Superior temporal gyrus (tissue), 1 donor: ENCODE data around the gene GABRD.

Experiments
- DNase-seq: peaks from one replicate; pipeline ENCODE4 v3.0.0-alpha.2; 2016; ENCODE audit errors: extremely low spot score

Gene GABRD

GRCh38 chr1:2018217-2019171 is 651 bp upstream of the GABRD start:
- no peak for DNase-seq

- DNase-seq: no peak
These were observed 595 bp downstream of the GABRD start for GRCh38 chr1:2019571-2020309.

GRCh38 chr1:2020310-2020655 is 1.1 kb downstream of the GABRD start:
- DNase-seq: no peak

- DNase-seq: no peak
These were observed 2.4 kb downstream of the GABRD start for GRCh38 chr1:2021550-2021949.

GRCh38 chr1:2022063-2022770 is 3.1 kb downstream of the GABRD start:
- DNase-seq: no peak

GRCh38 chr1:2023187-2023586 is 4.0 kb downstream of the GABRD start:
- DNase-seq: no peak

- DNase-seq: no peak
These were observed 5.3 kb downstream of the GABRD start for GRCh38 chr1:2024451-2024850.

GRCh38 chr1:2024887-2025286 is 5.7 kb downstream of the GABRD start:
- DNase-seq: no peak

- DNase-seq: no peak
These were observed 6.4 kb downstream of the GABRD start for GRCh38 chr1:2025491-2025981.

- no peak for DNase-seq
These were observed 8.9 kb downstream of the GABRD start for GRCh38 chr1:2027961-2028583.

GRCh38 chr1:2028870-2029560 is 9.9 kb downstream of the GABRD start:
- DNase-seq: no peak

GRCh38 chr1:2029561-2029960 is 10.4 kb downstream of the GABRD start:
- no peak for DNase-seq

GRCh38 chr1:2030076-2030871 is 11.1 kb downstream of the GABRD start:
- no peak for DNase-seq

GRCh38 chr1:2031546-2032540 is 12.7 kb downstream of the GABRD start:
- no peak for DNase-seq

- no peak for DNase-seq
These were observed 13.6 kb downstream of the GABRD start for GRCh38 chr1:2032737-2033136.

- no peak for DNase-seq
These were observed 14.0 kb downstream of the GABRD start for GRCh38 chr1:2033165-2033564.

- DNase-seq: no peak
These were observed 17.1 kb downstream of the GABRD start for GRCh38 chr1:2036287-2036686.

GRCh38 chr1:2037314-2037979 is 18.3 kb downstream of the GABRD start:
- DNase-seq: no peak
